Heart right ventricle (tissue), 16 donors: ENCODE results near the gene VIPR1. TPM values are rescaled to one million over a fixed set of nuclear protein-coding genes. Genes with fewer than 3 reads are reported as not detected.

Source experiments
- ATAC-seq, 8 donors: fragments of 200-7000 bp; cut with Tn5 transposase; one replicate each; pipeline ENCODE4 v1.9.1; 2020; ENCODE audit warnings: mild to moderate bottlenecking in 8 of 8, moderate library complexity in 8 of 8, moderate number of reproducible peaks in 1 of 8
- DNase-seq, 2 donors: peaks; one replicate each; pipeline ENCODE4 v3.0.0-alpha.2; 2020
- H3K27ac ChIP-seq, 10 donors: fragments of 200-600 bp; sonication (generic) in 2 of 10; one replicate each; pipeline versions ENCODE4 v1.5.0 to v1.8.0; 2020 to 2022; ENCODE audit warnings: mild to moderate bottlenecking in 3 of 10
- H3K27me3 ChIP-seq, 7 donors: fragments of 200-600 bp; one replicate each; pipeline ENCODE4 v1.8.0; 2021 to 2022; ENCODE audit warnings: mild to moderate bottlenecking in 2 of 7
- H3K36me3 ChIP-seq, 9 donors: fragments of 200-600 bp; sonication (generic) in 1 of 9; one replicate each; pipeline versions ENCODE4 v1.5.0 to v1.8.0; 2020 to 2022; ENCODE audit warnings: mild to moderate bottlenecking in 2 of 9
- H3K4me1 ChIP-seq, 9 donors: fragments of 200-600 bp; sonication (generic) in 1 of 9; one replicate each; pipeline versions ENCODE4 v1.5.0 to v1.8.0; 2020 to 2022; ENCODE audit warnings: mild to moderate bottlenecking in 4 of 9
- H3K4me3 ChIP-seq, 10 donors: fragments of 200-600 bp; sonication (generic) in 2 of 10; one replicate each; pipeline versions ENCODE4 v1.5.0 to v1.8.0; 2020 to 2022; ENCODE audit warnings: mild to moderate bottlenecking in 7 of 10, moderate library complexity in 2 of 10
- H3K9me3 ChIP-seq, 11 donors: fragments of 200-600 bp in 10 of 11; sonication (generic) in 2 of 11; one replicate each; pipeline versions ENCODE4 v1.5.0 to v1.8.0; 2013 to 2022; ENCODE audit warnings: mild to moderate bottlenecking in 2 of 11, control low read depth in 1 of 11, moderate library complexity in 1 of 11
- CTCF ChIP-seq, 9 donors: fragments of 200-600 bp; sonication (generic) in 2 of 9; IDR thresholded peaks; one replicate each; pipeline versions ENCODE4 v1.5.0 to v1.8.0; 2021 to 2022; ENCODE audit warnings: antibody characterized with exemption in 9 of 9, mild to moderate bottlenecking in 5 of 9, moderate library complexity in 1 of 9
- WGBS, 2 donors: extraction: QIAGEN DNeasy Blood & Tissue Kit; methylation state at CpG; one replicate each; pipeline ENCODE4 v1.1.7; 2013; ENCODE audit warnings: inconsistent platforms in 1 of 2; 5-methylcytosine and 5-hydroxymethylcytosine counted together
- intact Hi-C, 10 donors: fragments of 100-400 bp; cut with DNase I; formaldehyde crosslinking; loops; one replicate each; pipeline versions ENCODE4 v1.11.1 to v1.14.2; 2022
- polyA plus RNA-seq, 2 donors: library from polyadenylated mRNA; stranded (reverse); fragments of 200-250 nt; gene quantifications; one replicate each; pipeline ENCODE4 v1.2.3, GENCODE V29; 2013
- total RNA-seq, 10 donors: library from RNA; stranded (reverse); fragmentation: NEBNext Ultra II Directional in 3 of 10; extraction: Animal tissue kit (Norgen Biotek cat#: 25700) in 3 of 10; gene quantifications; one replicate each; pipeline versions ENCODE4 v1.2.1 to v1.2.4, GENCODE V29; 2021 to 2023
- donor health status: Arrhythmogenic right ventricular cardiomyopathy.
- donor health status: ischemic (EF 13 %, LVEDD 7.1; RV severe dilation, severe dysfunction).
- donor health status: healthy with polysubstance abuse.
- donor health status: DM: no; HTN: yes; CAD: no.
- donor health status: DM: no; HTN: no; CAD: no.
- donor health status: ischemic (EF 25% LVEDD 6.9; RV normal size, moderate dysfunction).
- donor health status: ischemic (EF 25% LVEDD 5.7; RV mildly dilated, moderate dysfunction).
- donor health status: healthy.
- donor health status: DM: yes; HTN: yes; CAD: no.
- donor health status: Ischemic cardiomyopathy.
- donor health status: ischemic (EF 35%, LVEDD 5.7; RV mildly dilated, moderate dysfunction).
- donor health status: nonischemic (EF 11% LVEDD 7.7; RV severe dilation, severe dysfunction).
- donor health status: DM: yes; HTN: yes; CAD: no.
- donor health status: PGD.
- donor health status: ischemic (EF 29% LVEDD 5.4; RV normal size, mild dysfunction).
- donor health status: nonischemic (EF 23%, LVEDD 6.1; RV moderate dilation, normal function).

VIPR1 gene
- total and polyA plus RNA-seq, 12 donors, result 0.76 to 8.3 (median 1.9) TPM

GRCh38 chr3:42562047-42562907, 59.8 kb downstream of the VIPR1 start:
- DNase-seq (no peak), ATAC-seq (no peak)
- 67 to 69% methylated on average over 3 of the region's 3 CpGs for WGBS, 2 donors
- H3K36me3 ChIP-seq, result peaks cover 0 to 100% (median 38%) of the 10 kb centered on the region in 9 donors
- no peak overlapping the region for H3K27ac ChIP-seq
- H3K27me3 ChIP-seq, result no peaks in the 10 kb centered on the region
- no peak overlapping the region for H3K4me3 ChIP-seq
- H3K4me1 ChIP-seq, result no peaks in the 10 kb centered on the region
- no peak for TF ChIP-seq CTCF (IDR thresholded peaks at IDR 0.05)
- intact Hi-C loops, result no loop called here
- H3K9me3 ChIP-seq, result no peaks in the 10 kb centered on the region

GRCh38 chr3:42569593-42570142, 67.2 kb downstream of the VIPR1 start:
- ATAC-seq, result no peak
- no peak for DNase-seq
- H3K36me3 ChIP-seq, result peaks cover 0 to 78% (median 32%) of the 10 kb centered on the region in 9 donors
- H3K27ac ChIP-seq, result no peak overlapping the region
- peaks cover 0 to 5% (median 0%) of the 10 kb centered on the region in 9 donors for H3K4me1 ChIP-seq
- 26 to 27% methylated on average over 2 of the region's 2 CpGs for WGBS, 2 donors
- TF ChIP-seq CTCF (IDR thresholded peaks at IDR 0.05), result no peak
- H3K27me3 ChIP-seq, result no peaks in the 10 kb centered on the region
- intact Hi-C loops, result loop anchor here in 3 of 10 donors (5.0 kb wide), 2 partner anchors 178 to 183 kb away; no protein-coding TSS in a partner anchor
- H3K4me3 ChIP-seq, result no peak overlapping the region
- peaks cover 0 to 14% (median 5%) of the 10 kb centered on the region in 11 donors for H3K9me3 ChIP-seq

- WGBS, 2 donors, result 61 to 62% methylated on average over 3 of the region's 3 CpGs
- intact Hi-C loops, result loop anchor here in 3 of 10 donors (5.0 kb wide), 2 partner anchors 175 to 180 kb away; no protein-coding TSS in a partner anchor
- Histone ChIP-seq H3K9me3 (peaks cover 0 to 26% (median 10%) of the 10 kb centered on the region in 11 donors), H3K36me3 (peaks cover 0 to 64% (median 26%) of the 10 kb centered on the region in 9 donors), H3K27ac (no peak overlapping the region), H3K4me1 (peaks cover 0 to 5% (median 0%) of the 10 kb centered on the region in 9 donors), H3K4me3 (no peak overlapping the region), H3K27me3 (no peaks in the 10 kb centered on the region)
- ATAC-seq, result peak; percentile 43 to 87 (median 76)
- peak in 7 of 9 donors; percentile 24 to 59 (median 50) for TF ChIP-seq CTCF (IDR thresholded peaks at IDR 0.05)
- DNase-seq, result peak in 1 of 2 donors; percentile 10
These were observed 69.8 kb downstream of the VIPR1 start for GRCh38 chr3:42572278-42572677.

- H3K36me3 ChIP-seq, result peaks cover 0 to 47% (median 19%) of the 10 kb centered on the region in 9 donors
- peaks cover 0 to 6% (median 2%) of the 10 kb centered on the region in 9 donors for H3K4me1 ChIP-seq
- no peak overlapping the region for H3K27ac ChIP-seq
- peaks cover 0 to 26% (median 10%) of the 10 kb centered on the region in 11 donors for H3K9me3 ChIP-seq
- no peak overlapping the region for H3K4me3 ChIP-seq
- intact Hi-C loops, result no loop called here
- DNase-seq, result no peak
- TF ChIP-seq CTCF (IDR thresholded peaks at IDR 0.05), result no peak
- ATAC-seq, result no peak
- H3K27me3 ChIP-seq, result no peaks in the 10 kb centered on the region
These were observed 72.8 kb downstream of the VIPR1 start for GRCh38 chr3:42575137-42575741.
